ENCODE measurements around the gene IFNAR2.

Gene IFNAR2

DNA sequence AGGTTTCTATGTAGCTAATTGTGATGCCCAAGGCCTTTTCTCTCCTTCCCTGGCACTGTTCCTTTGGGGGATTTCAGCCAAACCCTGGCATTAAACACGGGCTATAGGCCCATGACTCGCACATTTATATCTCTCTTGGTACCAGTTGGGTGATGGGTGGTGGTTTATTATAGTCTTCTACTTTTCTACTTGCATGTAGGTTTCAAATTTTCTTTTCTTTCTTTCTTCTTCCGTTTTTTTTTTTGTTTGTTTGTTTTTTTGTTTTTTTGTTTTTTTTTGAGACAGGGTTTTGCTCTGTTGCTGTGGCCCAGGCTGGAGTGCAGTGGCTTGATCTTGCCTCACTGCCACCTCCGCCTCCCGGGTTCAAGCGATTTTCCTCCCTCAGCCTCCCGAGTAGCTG, 37.5 kb downstream of the IFNAR2 start:
- DNase-seq (ENCODE audit: low read depth in 2 of 2), result no peak

DNA sequence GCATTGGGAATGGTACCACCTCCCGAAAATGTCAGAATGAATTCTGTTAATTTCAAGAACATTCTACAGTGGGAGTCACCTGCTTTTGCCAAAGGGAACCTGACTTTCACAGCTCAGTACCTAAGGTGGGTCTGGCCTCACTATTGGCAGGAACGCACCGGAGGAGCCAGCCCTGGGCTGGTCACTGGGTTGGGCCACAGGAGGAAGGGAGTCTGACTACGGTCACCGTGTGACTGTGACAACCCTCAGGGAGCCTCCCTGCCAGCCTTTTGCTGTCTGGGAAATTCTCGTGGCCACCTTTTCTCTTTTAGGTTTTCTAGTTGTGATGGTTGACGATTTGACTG, 38.6 kb downstream of the IFNAR2 start:
- no peak for DNase-seq (ENCODE audit: low read depth in 2 of 2)

GRCh38 chr21:33268737-33269441, 39.2 kb downstream of the IFNAR2 start:
- no peak for DNase-seq (ENCODE audit: low read depth in 2 of 2)

DNA sequence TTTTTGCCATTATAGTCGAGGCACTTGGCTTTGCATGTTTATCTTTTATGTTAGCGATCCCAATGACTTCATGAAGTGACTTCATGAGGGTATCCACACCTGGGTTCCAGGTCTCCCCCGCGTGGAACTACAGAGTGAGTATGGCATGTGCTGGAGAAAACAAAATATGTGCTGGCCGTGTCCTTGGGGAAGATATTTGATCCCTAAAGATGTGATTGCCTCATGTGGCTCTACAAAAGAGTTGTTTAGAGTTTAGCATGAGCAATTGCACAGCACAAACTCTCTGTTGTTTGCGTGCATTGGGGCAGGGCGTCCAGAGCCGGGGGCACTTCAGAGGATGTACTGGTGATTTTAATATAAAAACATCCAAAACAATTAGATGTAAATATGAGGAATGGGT, 41.2 kb downstream of the IFNAR2 start:
- no peak for DNase-seq (ENCODE audit: low read depth in 2 of 2)

- DNase-seq (ENCODE audit: low read depth in 2 of 2), result no peak
These were observed 43.3 kb downstream of the IFNAR2 start for GRCh38 chr21:33273044-33273443.

DNA sequence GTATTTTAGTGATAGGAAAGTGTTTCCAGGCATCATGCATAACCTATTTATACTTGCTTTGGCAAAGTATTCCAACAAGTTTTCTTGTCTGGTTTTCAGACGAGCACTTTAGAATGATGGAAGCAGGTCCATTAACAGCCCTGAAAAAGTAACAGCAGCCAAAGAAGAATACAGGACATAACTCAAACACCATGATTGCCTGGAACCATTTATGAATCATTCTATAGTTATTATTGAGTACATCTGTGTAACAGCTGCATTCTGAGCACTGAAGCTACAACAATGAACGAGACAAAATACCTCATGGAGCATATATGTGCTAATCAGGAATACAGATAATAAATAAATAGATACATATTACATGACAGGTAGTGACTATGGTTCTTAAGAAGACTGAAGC, 49.0 kb downstream of the IFNAR2 start:
- DNase-seq (ENCODE audit: low read depth in 2 of 2), result peak; percentile 56 to 67

DNA sequence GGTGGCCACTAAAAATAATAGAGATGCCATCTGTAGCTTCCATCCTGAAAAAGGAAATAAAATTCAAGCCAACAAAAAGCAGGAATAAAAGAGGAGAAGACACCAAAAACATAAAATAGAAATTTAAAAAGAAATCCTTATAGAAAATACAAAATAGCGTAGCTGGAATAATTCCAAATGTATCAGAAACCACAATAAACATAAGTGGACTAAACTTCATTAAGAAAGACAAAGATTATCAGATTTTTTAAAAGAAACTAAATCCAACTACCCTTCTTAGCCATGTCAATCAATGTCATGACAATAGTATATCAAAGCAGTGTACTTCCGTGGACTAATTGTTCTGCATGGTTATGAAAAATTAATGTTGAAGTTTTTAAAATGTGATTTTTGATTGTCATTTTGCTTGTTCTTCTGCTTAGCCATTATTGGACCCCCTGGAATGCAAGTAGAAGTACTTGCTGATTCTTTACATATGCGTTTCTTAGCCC, 49.6 kb downstream of the IFNAR2 start:
- DNase-seq (ENCODE audit: low read depth in 2 of 2), result no peak

Measured in fibroblast of skin of left biceps (primary cell).